ENCODE data around the gene TAAR1. TPM values are rescaled to one million over a fixed set of nuclear protein-coding genes. Genes with fewer than 3 reads are reported as not detected.

Gene TAAR1
- total RNA-seq, 2 experiments from 2014 or later = not detected

DNA sequence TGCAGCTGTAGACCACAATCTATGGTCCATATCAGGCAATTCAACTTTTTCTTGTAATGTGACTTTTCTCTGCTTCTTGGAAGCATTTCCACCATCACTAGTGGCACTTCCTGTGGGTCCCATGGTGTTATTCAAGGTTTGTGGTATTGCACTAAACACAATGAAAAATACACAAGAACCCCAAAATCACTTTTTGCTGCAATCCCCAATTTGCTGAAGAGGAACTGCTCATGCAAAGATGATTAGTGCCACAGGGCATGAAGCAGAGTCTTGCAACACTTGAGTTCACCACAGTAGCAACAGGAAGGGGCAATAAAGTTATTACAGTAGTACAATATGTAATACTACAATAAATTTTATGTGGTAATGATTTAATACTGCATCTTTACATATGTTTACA is 16.8 kb upstream of the TAAR1 start:
- no peak overlapping the region for H3K4me3 Mint-ChIP-seq
- peaks cover 21% of the 10 kb centered on the region for H3K27me3 Mint-ChIP-seq
- H3K36me3 Mint-ChIP-seq (ENCODE audit: low read depth) = no peaks in the 10 kb centered on the region
- no peaks in the 10 kb centered on the region for H3K9me3 Mint-ChIP-seq
- H3K27ac Mint-ChIP-seq = no peak overlapping the region
- ChIA-PET CTCF (no interaction called here), POLR2A (no interaction called here)
- peak; percentile 12 for DNase-seq
- H3K4me1 Mint-ChIP-seq = peaks cover 22% of the 10 kb centered on the region

DNA sequence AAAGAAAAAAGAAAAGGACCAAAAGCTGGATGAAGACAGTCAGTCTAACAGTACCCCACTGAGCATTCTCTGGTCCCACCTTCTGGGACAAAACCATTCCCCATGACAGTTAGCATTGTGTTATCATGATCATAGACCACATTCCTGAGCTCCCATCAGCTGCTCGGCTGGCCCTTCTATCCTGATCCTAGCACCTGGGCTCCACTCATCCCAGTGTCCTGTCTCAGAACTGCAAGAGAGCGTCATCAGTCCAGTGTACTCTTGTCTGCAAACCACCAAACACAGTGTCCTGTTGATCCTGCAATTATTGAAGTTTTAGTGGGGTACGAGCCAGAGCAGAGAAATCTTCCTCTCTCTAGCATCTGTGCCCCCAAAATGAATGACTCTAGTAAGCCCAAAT is 16.0 kb upstream of the TAAR1 start:
- Mint-ChIP-seq H3K4me3 (no peak overlapping the region), H3K27ac (no peak overlapping the region), H3K36me3 (ENCODE audit: low read depth) (no peaks in the 10 kb centered on the region), H3K4me1 (peaks cover 23% of the 10 kb centered on the region), H3K9me3 (no peaks in the 10 kb centered on the region), H3K27me3 (peaks cover 23% of the 10 kb centered on the region)
- CTCF ChIA-PET = no interaction called here
- DNase-seq = no peak
- POLR2A ChIA-PET = no interaction called here

DNA sequence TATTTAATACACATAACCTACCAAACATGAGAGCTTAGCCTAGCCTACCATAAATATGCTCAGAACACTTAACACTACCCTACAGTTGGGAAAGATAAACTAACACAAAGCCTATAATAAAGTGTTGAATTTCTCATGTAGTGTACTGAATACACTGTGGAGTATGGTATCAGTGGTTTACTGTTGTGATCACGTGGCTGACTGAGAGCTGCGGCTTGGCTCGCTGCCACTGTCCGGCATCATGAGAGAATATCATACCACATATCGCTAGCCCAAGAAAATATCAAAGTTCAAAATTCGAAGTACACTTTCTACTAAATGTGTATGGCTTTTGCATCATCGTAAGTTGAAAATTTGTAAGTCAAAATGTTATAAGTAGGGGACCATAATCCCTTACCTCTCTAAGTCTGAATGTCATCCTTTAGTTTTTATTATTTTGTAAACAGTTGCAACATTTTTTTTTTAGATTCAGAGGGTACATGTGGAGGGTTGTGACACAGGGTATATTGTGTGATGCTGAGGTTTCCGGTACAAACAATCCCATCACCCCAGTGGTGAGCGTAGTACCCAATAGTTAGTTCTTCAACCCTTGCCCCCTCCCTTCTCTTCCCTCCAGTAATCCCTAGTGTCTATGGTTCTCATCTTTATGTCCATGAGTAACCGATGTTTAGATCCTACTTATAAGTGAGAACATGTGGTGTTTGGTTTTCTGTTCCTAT is 14.6 kb upstream of the TAAR1 start:
- CTCF ChIA-PET = interaction anchor here (0.6 kb wide), 1 partner anchor 1306 kb away, joined by 3 read pairs; no protein-coding TSS in a partner anchor
- Mint-ChIP-seq H3K27me3 (peaks cover 19% of the 10 kb centered on the region), H3K36me3 (ENCODE audit: low read depth) (no peaks in the 10 kb centered on the region), H3K4me1 (peaks cover 21% of the 10 kb centered on the region), H3K27ac (no peak overlapping the region), H3K9me3 (no peaks in the 10 kb centered on the region), H3K4me3 (no peak overlapping the region)
- DNase-seq = no peak
- POLR2A ChIA-PET = no interaction called here

DNA sequence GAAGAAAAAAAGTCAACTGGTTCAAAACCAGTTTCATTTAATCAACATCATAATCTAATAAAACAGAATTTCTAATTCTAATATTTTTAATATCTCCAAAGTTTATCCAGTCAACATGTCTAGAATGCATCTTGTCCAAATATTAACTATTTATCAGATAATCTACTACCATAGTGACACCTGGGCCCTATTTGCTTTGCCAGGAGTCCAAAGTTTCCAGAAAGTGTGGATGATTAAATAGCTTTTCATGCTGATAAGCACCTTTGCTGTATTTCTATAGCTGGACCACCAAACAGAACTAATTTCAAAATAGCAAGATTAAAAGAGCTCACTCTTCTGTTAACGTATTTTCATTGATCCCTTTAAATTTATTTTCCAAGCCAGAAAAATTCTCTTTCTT is 12.3 kb upstream of the TAAR1 start:
- H3K9me3 Mint-ChIP-seq = no peaks in the 10 kb centered on the region
- peaks cover 16% of the 10 kb centered on the region for H3K4me1 Mint-ChIP-seq
- H3K27ac Mint-ChIP-seq = no peak overlapping the region
- DNase-seq = no peak
- H3K36me3 Mint-ChIP-seq (ENCODE audit: low read depth) = no peaks in the 10 kb centered on the region
- ChIA-PET POLR2A (interaction anchor here (0.6 kb wide), 1 partner anchor 162 kb away, joined by 7 read pairs; no protein-coding TSS in a partner anchor), CTCF (interaction anchor here (1.3 kb wide), 1 partner anchor 94 kb away, joined by 3 read pairs; no protein-coding TSS in a partner anchor)
- H3K27me3 Mint-ChIP-seq = peaks cover 15% of the 10 kb centered on the region
- H3K4me3 Mint-ChIP-seq = no peak overlapping the region

DNA sequence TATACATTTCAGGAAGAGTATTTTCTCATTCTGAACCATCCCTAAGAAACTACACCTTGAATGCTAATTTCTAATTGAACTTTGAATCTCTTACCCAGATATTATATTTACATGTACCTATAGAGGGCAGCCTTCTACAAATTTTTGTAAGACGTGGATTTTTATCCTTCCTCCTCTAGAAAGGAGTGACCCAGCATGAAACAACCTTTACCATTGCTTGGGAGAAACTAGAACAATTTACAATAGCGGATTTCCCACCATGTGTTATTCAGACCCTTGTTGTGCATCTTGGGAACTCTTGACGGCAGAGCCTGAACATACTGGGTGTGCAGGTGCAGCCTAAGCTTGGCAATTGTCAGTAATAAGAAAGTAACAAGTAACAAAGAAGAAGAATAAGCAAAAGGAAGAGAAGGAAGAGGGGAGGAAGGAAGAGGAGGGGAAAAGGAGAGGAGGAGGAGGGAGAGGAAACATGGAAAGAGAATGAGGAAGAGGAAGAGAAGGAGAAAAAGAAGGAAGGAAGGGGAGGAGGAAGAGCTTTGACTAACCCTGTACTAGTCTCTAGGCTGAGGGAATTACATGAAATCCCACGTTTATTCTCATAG is 10.8 kb upstream of the TAAR1 start:
- Mint-ChIP-seq H3K36me3 (ENCODE audit: low read depth) (no peaks in the 10 kb centered on the region), H3K27me3 (peaks cover 14% of the 10 kb centered on the region), H3K27ac (no peak overlapping the region), H3K4me1 (peaks cover 4% of the 10 kb centered on the region), H3K9me3 (no peaks in the 10 kb centered on the region), H3K4me3 (no peak overlapping the region)
- ChIA-PET CTCF (interaction anchor here (0.7 to 1.7 kb wide), 4 partner anchors 9 to 128 kb away, joined by 3 to 7 read pairs (median 3); partner anchors contain the start of gene SLC18B1), POLR2A (no interaction called here)
- no peak for DNase-seq

DNA sequence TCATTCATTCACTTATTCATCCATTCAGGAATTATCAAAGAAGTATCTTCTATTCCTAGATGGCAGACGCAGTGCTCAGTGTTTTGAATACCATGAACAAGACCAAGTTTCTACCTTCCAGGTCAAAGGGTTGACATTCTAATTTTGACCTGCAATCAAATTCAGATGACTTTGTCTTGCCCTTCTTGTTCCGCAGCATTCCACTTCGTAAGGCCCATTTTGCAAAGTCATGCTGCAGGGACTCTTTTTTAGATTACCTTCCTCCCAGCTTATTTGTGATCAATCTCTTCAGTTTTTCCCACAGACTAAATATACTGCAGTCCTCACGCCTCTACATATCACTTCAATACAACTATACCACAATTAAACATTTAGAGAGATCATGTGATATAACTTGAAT is 7.1 kb upstream of the TAAR1 start:
- ChIA-PET POLR2A (no interaction called here), CTCF (no interaction called here)
- H3K27me3 Mint-ChIP-seq = peaks cover 9% of the 10 kb centered on the region
- no peaks in the 10 kb centered on the region for H3K9me3 Mint-ChIP-seq
- H3K36me3 Mint-ChIP-seq (ENCODE audit: low read depth) = no peaks in the 10 kb centered on the region
- no peak for DNase-seq
- no peak overlapping the region for H3K4me3 Mint-ChIP-seq
- no peak overlapping the region for H3K27ac Mint-ChIP-seq
- peaks cover 4% of the 10 kb centered on the region for H3K4me1 Mint-ChIP-seq

DNA sequence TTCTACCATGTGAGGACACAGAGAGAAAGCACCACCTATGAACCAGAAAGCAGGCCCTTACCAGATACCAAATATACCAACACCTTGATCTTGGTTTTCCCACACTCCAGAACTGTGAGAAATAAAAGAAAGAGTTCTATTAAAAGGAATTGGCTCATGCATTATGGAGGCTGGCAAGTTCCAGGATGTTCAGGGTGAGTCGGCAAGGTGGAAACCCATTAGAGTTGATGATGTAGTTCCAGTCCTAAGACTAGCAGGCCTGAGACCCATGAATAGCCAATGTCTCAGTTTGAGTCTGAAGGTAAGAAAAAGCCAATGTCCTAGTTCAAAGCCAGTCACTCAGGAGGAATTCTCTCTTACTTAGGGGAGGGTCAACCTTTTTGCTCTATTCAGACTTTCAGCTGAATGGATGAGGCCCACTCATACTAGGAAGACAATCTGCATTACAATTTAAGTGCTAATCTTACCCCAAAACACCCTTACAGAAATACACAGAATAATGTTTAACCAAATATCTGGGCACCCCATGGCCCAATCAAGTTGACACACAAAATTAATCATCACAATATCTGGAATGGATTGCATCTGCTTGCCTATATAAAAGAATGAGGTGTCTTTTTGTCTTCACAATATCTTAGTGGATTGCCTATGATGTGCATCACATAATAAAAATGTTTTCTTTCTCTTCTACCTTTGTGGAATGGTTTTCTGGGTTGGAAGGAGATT is 5.5 kb upstream of the TAAR1 start:
- Mint-ChIP-seq H3K27ac (no peak overlapping the region), H3K4me1 (no peaks in the 10 kb centered on the region), H3K36me3 (ENCODE audit: low read depth) (no peaks in the 10 kb centered on the region), H3K9me3 (no peaks in the 10 kb centered on the region), H3K4me3 (no peak overlapping the region), H3K27me3 (peaks cover 5% of the 10 kb centered on the region)
- no peak for DNase-seq
- CTCF ChIA-PET = no interaction called here
- POLR2A ChIA-PET = no interaction called here

DNA sequence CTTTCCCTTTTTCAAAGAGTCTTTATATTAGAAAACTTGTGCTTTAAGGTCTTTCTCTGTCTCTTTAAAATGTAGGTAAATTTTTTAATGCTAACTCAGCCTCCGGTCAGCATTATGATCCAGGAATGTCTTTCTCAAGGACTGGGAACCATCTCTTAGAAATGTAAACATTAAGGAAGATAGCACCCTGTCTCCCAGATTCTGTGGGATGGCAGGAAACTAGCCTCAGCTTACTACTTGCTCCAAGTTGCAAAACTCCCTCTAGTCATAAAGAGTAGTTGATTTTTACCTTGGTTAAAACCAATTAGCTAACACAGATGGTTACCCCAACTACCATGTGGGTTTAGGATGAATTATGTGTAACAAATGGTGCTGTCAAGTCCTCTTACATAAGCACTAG is 4.7 kb upstream of the TAAR1 start:
- Mint-ChIP-seq H3K36me3 (ENCODE audit: low read depth) (no peaks in the 10 kb centered on the region), H3K27ac (no peak overlapping the region), H3K9me3 (no peaks in the 10 kb centered on the region), H3K4me3 (no peak overlapping the region), H3K4me1 (no peaks in the 10 kb centered on the region), H3K27me3 (peaks cover 5% of the 10 kb centered on the region)
- ChIA-PET POLR2A (no interaction called here), CTCF (no interaction called here)
- no peak for DNase-seq

DNA sequence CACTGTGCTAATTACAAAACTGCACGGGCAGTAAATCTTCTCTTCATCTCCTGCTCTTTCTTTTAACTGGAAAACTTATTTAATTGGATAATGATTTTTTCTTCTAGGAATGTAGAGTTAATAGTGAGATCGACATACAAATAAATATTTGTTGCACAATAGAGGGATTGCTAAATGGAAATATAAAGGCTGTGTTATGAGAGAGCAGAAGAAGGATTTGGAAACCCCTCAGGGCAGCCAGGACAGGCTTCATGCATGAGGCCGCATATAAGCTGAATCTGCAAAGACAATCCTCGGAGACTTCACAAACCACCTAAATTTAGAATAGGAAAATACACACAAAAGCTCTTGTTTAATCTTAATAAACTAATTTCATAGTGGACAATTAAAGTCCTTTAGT is 2.9 kb upstream of the TAAR1 start:
- no peaks in the 10 kb centered on the region for H3K36me3 Mint-ChIP-seq (ENCODE audit: low read depth)
- POLR2A ChIA-PET = no interaction called here
- H3K27ac Mint-ChIP-seq = no peak overlapping the region
- no peaks in the 10 kb centered on the region for H3K9me3 Mint-ChIP-seq
- CTCF ChIA-PET = interaction anchor here (2.2 kb wide), 1 partner anchor 13 kb away, joined by 5 read pairs; no protein-coding TSS in a partner anchor
- H3K4me1 Mint-ChIP-seq = no peaks in the 10 kb centered on the region
- H3K27me3 Mint-ChIP-seq = peaks cover 2% of the 10 kb centered on the region
- no peak for DNase-seq
- no peak overlapping the region for H3K4me3 Mint-ChIP-seq

DNA sequence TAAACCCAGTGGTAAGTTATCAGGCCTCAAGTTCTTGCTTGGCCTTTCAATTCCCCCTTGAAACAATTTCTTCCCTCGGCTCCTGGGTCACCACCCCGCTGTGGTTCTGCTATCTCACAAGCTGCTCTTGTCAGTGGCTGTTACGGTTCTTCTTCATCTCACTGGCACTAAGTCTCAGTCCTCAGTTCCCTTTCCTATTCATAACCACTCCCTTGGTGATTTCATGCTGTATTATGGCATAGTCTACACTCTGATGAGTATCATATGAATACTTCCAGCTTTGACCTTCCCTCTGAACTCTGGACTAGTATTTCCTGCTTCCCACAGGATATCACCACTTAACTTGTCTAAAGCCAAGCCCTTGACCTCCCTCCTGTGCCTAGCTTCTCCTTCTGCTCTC is 7.9 kb downstream of the TAAR1 start:
- Mint-ChIP-seq H3K27ac (no peak overlapping the region), H3K36me3 (ENCODE audit: low read depth) (no peaks in the 10 kb centered on the region), H3K9me3 (no peaks in the 10 kb centered on the region), H3K4me1 (peaks cover 5% of the 10 kb centered on the region), H3K4me3 (no peak overlapping the region), H3K27me3 (peaks cover 13% of the 10 kb centered on the region)
- no peak for DNase-seq
- ChIA-PET POLR2A (no interaction called here), CTCF (no interaction called here)

DNA sequence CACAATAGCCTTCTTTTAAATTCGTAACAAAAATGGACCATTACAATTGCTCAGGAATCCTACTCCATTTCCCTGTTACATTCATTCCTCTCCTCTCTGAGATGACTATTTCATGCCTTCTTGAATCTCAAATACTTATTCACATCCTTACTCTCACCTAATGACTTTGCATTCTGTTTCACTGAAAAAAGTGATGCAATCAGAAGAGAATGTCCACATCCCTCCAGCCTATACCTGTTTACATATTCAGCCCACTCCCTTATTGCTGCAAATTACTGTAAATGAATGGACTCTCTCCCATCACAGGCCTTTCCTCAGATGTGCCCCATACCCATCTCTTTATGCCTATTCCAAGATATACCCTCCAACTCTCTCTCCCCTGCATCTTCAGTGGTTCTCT is 8.6 kb downstream of the TAAR1 start:
- H3K4me3 Mint-ChIP-seq = no peak overlapping the region
- H3K27ac Mint-ChIP-seq = no peak overlapping the region
- no peaks in the 10 kb centered on the region for H3K9me3 Mint-ChIP-seq
- DNase-seq = no peak
- H3K4me1 Mint-ChIP-seq = peaks cover 5% of the 10 kb centered on the region
- POLR2A ChIA-PET = no interaction called here
- H3K27me3 Mint-ChIP-seq = peaks cover 16% of the 10 kb centered on the region
- CTCF ChIA-PET = no interaction called here
- no peaks in the 10 kb centered on the region for H3K36me3 Mint-ChIP-seq (ENCODE audit: low read depth)

DNA sequence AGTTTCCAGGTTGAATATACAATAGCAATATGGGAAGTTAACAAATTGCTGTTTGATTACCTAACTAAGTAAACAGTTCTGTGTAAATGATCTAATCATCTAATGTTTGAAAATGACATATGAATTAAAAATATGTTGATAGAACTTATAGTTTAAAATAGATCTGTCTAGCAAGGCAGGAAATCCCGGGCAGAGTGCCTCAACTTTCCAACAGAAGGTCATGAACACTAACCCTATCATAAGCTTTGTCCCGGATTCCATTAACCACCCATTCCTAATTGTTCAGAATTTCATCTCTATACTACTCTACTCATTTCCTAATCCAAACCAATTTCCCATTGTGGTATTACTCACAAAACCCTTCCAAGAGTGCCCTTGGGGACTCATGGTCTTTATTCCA is 10.2 kb downstream of the TAAR1 start:
- no peaks in the 10 kb centered on the region for H3K9me3 Mint-ChIP-seq
- peaks cover 14% of the 10 kb centered on the region for H3K27me3 Mint-ChIP-seq
- POLR2A ChIA-PET = no interaction called here
- H3K4me3 Mint-ChIP-seq = no peak overlapping the region
- peaks cover 5% of the 10 kb centered on the region for H3K4me1 Mint-ChIP-seq
- H3K36me3 Mint-ChIP-seq (ENCODE audit: low read depth) = no peaks in the 10 kb centered on the region
- H3K27ac Mint-ChIP-seq = no peak overlapping the region
- DNase-seq = no peak
- CTCF ChIA-PET = interaction anchor here (1.8 kb wide), 1 partner anchor 12 kb away, joined by 5 read pairs; no protein-coding TSS in a partner anchor

DNA sequence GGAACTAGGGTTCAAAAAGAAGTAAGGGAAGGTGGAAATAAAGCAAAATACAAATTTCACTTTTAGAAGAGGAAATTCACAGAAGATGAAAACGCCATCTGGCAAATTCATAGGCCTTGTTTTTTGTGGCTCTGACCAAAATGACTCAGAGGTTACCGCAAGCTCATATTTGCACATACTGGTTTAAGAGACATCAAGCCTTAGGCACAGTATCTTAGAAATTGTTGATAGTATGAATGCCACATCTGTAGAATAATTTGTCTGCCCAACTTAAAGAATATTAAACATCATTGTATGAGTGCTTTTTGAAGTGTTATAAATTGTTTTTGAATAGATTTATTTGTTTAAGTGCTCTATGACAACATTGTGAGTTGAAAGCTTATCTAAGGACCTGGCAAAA is 10.6 kb downstream of the TAAR1 start:
- ChIA-PET CTCF (interaction anchor here (1.8 kb wide), 1 partner anchor 13 kb away, joined by 5 read pairs; no protein-coding TSS in a partner anchor), POLR2A (interaction anchor here (0.6 kb wide), 1 partner anchor 135 kb away, joined by 3 read pairs; the partner anchor contains the start of gene STX7)
- DNase-seq = peak; percentile 25
- H3K4me1 Mint-ChIP-seq = peaks cover 5% of the 10 kb centered on the region
- H3K27ac Mint-ChIP-seq = no peak overlapping the region
- H3K27me3 Mint-ChIP-seq = peaks cover 15% of the 10 kb centered on the region
- H3K9me3 Mint-ChIP-seq = no peaks in the 10 kb centered on the region
- H3K36me3 Mint-ChIP-seq (ENCODE audit: low read depth) = no peaks in the 10 kb centered on the region
- H3K4me3 Mint-ChIP-seq = no peak overlapping the region

Data from activated CD4-positive, alpha-beta T cell treated with anti-CD3 and anti-CD28 coated beads, Interleukin-2, amount 10 ng/mL, durations not matched to agents 7 days and 5 days (primary cell).